ENCODE data around the gene PF4V1.

DNA sequence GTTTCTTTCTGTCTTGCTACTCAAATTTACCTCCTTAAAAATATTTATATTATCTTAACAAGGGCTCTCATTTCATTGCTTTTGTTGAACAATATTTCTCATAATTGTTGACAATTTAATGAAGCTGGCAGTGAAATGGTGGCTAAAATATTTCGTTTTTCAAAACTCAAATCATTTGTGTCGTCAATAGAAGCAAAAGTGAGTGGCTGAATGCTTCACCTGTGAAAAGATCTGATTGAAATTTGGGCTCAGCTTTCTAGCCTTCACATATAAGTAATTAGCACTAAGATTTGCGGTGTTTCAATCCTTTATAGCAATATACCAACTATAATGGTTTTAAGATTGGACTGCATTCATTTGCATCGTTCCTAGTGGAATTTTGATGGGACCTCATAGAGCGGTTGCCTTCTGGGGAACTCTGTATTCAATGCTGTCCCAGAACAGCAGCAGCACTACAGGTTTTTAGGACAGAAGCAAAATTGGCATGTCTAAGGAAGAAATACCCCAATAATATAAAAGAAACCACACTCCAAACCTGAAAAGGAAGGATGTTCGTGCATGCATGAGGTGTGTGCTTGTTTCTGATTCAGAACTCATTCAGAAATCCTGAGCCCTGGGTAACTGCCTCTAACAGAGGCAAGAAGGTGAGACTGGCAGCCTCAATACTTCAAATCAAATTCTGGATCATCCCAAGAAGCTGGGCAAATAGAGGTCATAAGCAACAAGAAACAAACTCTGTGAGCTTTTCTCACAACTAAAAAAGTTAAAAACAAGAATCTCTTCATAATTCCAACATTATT is 18.6 kb downstream of the PF4V1 start:
- TF ChIP-seq, protein P1, sequence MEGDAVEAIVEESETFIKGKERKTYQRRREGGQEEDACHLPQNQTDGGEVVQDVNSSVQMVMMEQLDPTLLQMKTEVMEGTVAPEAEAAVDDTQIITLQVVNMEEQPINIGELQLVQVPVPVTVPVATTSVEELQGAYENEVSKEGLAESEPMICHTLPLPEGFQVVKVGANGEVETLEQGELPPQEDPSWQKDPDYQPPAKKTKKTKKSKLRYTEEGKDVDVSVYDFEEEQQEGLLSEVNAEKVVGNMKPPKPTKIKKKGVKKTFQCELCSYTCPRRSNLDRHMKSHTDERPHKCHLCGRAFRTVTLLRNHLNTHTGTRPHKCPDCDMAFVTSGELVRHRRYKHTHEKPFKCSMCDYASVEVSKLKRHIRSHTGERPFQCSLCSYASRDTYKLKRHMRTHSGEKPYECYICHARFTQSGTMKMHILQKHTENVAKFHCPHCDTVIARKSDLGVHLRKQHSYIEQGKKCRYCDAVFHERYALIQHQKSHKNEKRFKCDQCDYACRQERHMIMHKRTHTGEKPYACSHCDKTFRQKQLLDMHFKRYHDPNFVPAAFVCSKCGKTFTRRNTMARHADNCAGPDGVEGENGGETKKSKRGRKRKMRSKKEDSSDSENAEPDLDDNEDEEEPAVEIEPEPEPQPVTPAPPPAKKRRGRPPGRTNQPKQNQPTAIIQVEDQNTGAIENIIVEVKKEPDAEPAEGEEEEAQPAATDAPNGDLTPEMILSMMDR (IDR thresholded peaks at IDR 0.05; ENCODE audit: low read depth, low read length): no peak
- no peak for TF ChIP-seq EZH2phosphoT487 (IDR thresholded peaks at IDR 0.05; ENCODE audit: low read depth)
